AG04450 (cell line): Measurements from ENCODE around the gene HYOU1. TPM values are rescaled to one million over a fixed set of nuclear protein-coding genes. Genes with fewer than 3 reads are reported as not detected.
A peak's percentile ranks its signal among the peaks of the same experiment; 100 is the strongest.
"Not testable (repeated sequence)": the region's sequence is repeated elsewhere in the genome, so short reads cannot be mapped to it uniquely, and the experiment has no call there.

Experiments
- CTCF ChIA-PET: fragments of 300-600, 350-600 bp; formaldehyde crosslinking; extraction: SDS; loops from one replicate; lab custom pipeline; 2022; ENCODE audit warnings: antibody characterized with exemption, inconsistent platforms; lab: Charles Lee
- POLR2A ChIA-PET: fragments of 350-600 bp; formaldehyde crosslinking; extraction: SDS; loops from one replicate; lab custom pipeline; 2021; ENCODE audit warnings: antibody characterized with exemption, inconsistent platforms; lab: Yijun Ruan, JAX
- DNase-seq: peaks from one replicate; pipeline ENCODE4 v3.0.0-alpha.2; 2011; ENCODE audit warnings: low read depth, low spot score
- H3K27ac ChIP-seq: one replicate; pipeline ENCODE4 v1.5.1; 2012; ENCODE audit warnings: low read depth, low read length, control low read depth
- H3K27me3 ChIP-seq: one replicate; pipeline ENCODE4 v1.6.0; 2012; ENCODE audit warnings: low read length; ENCODE audit not compliant: control insufficient read depth, insufficient read depth
- H3K4me3 ChIP-seq: 2 replicates; pipeline ENCODE4 v1.5.1; 2011; ENCODE audit warnings: mild to moderate bottlenecking, low read depth, low read length, control low read depth
- H3K9me3 ChIP-seq: 2 replicates; pipeline ENCODE4 v1.5.1; 2012; ENCODE audit warnings: low read length; ENCODE audit not compliant: control insufficient read depth, insufficient read depth
- polyA plus RNA-seq: library from polyadenylated mRNA; depleted of rRNA; stranded (reverse); fragments of >200 nt; gene quantifications from 2 replicates; pipeline ENCODE4 v1.2.3, GENCODE V29; 2011
- TF ChIP-seq, protein P1 (sequence below): IDR thresholded peaks from 2 replicates; pipeline ENCODE4 v1.5.1; 2011; ENCODE audit warnings: low read depth, low read length, control low read depth, inconsistent platforms

Gene HYOU1
- polyA plus RNA-seq, 1 experiment: 123 TPM

DNA sequence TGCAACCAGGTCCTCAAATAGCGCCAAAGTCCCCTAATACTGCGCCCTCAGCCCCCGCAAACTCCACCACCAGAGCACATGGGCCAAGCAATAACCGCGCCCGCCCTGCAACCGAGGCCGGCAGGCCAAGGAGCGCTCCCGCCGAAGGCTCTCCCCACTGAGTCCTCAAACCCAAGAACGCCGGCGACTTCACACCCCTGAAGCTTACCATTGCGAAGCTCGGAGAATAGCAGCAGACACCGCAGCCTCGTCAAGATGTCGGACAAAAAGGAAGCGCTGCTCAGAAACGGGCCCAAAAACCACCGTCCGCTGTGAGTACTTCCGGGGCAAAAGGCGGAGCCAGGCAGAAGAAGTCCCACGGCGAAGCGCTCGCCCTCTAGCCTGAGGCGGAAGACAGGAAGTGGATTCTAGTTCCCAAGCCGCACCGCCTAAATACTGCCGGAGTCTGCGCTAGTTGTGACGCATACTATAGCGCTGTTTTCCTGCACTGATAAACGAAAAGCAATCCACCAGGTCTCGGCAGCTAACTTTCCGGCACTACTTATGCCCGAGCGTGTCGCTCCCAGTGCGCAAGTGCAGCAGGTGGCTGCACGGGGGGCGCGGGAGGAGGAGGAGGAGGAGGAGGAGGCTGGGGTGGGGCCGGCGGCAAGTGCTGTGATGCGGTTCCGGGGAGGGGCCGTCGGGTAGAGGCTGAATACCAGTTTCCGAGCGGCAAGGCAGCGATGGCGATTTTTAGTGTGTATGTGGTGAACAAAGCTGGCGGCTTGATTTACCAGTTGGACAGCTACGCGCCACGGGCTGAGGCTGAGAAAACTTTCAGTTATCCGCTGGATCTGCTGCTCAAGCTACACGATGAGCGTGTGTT lies 38.7 kb downstream of the HYOU1 start, which contains the start of the genes RPS25 and TRAPPC4:
TSS of gene RPS25 (minus strand) at position 270 of the 865 bp plus-strand sequence. CDS start at position 211, 59 bp downstream.
TSS of gene TRAPPC4 (plus strand) at position 693 of the 865 bp plus-strand sequence. CDS start at position 723, 30 bp downstream.
- no peaks in the 10 kb centered on the region for H3K27me3 ChIP-seq
- no peaks in the 10 kb centered on the region for H3K9me3 ChIP-seq
- CTCF ChIA-PET: interaction anchor here (2.0 kb wide), 1 partner anchor 13 kb away, joined by 17 read pairs; the partner anchor contains the start of gene SLC37A4
- POLR2A ChIA-PET: interaction anchor here (0.6 to 2.1 kb wide), 8 partner anchors 12 to 349 kb away, joined by 3 to 9 read pairs (median 4); partner anchors contain the start of genes HMBS and HYOU1
- peak within 1 kb of the TSS; percentile 87 for H3K27ac ChIP-seq
- TF ChIP-seq, protein P1, sequence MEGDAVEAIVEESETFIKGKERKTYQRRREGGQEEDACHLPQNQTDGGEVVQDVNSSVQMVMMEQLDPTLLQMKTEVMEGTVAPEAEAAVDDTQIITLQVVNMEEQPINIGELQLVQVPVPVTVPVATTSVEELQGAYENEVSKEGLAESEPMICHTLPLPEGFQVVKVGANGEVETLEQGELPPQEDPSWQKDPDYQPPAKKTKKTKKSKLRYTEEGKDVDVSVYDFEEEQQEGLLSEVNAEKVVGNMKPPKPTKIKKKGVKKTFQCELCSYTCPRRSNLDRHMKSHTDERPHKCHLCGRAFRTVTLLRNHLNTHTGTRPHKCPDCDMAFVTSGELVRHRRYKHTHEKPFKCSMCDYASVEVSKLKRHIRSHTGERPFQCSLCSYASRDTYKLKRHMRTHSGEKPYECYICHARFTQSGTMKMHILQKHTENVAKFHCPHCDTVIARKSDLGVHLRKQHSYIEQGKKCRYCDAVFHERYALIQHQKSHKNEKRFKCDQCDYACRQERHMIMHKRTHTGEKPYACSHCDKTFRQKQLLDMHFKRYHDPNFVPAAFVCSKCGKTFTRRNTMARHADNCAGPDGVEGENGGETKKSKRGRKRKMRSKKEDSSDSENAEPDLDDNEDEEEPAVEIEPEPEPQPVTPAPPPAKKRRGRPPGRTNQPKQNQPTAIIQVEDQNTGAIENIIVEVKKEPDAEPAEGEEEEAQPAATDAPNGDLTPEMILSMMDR: no peak
- peak; percentile 84 for DNase-seq
- peak within 1 kb of the TSS; percentile 99 for H3K4me3 ChIP-seq

DNA sequence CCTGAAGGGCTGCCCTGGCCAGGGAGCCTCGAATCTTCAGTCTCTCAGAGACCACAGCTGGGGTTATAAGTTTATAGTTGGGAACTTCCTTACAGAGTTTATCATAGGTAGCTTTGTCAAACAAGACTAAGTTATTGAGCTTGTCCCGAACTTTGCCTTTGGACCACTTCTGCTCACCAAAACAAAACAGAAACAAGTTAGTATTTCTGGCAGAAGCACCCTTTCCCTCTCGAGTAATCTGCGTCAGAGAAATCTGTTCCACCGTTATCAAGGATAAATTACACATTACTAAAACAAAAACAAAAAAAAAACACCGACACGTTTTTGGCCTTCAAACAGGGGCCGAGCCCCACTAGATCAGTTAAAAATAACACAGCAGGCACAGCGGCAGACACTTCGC lies 39.6 kb downstream of the HYOU1 start:
- CTCF ChIA-PET: interaction anchor here (0.6 kb wide), 2 partner anchors 87 to 159 kb away, joined by 3 read pairs; no protein-coding TSS in a partner anchor

DNA sequence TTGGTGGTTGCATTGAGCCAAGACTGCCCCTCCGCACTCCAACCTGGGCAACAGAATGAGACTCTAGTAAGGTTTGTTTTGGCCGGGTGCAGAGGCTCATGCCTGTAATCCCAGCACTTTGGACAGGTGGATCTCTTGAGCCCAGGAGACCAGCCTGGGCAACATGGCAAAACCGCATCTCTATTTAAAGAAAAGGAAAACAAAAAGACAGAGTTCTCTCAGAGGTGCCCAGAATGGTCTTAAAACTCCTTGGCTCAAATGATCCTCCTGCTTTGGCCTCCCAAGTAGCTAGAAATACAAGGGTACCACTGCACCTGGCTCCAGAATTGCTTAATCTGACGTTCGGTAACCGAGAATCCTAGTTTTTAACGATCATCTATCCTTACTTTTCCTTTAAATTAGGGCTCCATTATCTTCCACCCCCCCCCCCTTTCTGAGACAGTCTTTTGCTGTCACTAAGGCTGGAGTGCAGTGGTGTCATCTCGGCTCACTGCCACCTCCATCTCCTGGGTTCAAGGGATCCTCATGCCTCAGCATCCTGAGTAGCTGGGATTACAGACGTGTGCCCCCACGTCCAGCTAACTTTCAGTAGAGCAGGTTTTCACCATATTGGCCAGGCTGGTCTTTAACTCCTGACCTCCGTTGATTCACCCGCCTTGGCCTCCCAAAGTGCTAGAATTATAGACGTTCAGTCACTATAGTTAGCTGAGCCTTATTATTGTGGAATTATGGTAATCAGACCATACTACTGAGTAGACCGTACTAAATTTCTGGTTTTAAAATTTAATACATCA lies 40.6 kb downstream of the HYOU1 start:
- no peaks in the 10 kb centered on the region for H3K9me3 ChIP-seq
- peak overlapping the region; percentile 99; the same call in 1 of the 2 replicates for H3K4me3 ChIP-seq
- CTCF ChIA-PET: interaction anchor here (0.6 to 1.8 kb wide), 4 partner anchors 15 to 327 kb away, joined by 3 to 7 read pairs (median 4); no protein-coding TSS in a partner anchor
- TF ChIP-seq, protein P1: no peak
- no peak for DNase-seq
- POLR2A ChIA-PET: interaction anchor here (1.2 kb wide), 1 partner anchor 322 kb away, joined by 4 read pairs; no protein-coding TSS in a partner anchor
- peak overlapping the region; percentile 21 for H3K27ac ChIP-seq
- H3K27me3 ChIP-seq: no peaks in the 10 kb centered on the region

More for the DNA sequence above, 39.6 kb downstream of the HYOU1 start:
- H3K27ac ChIP-seq, H3K27me3 ChIP-seq, DNase-seq, H3K9me3 ChIP-seq: not testable (repeated sequence)
- POLR2A ChIA-PET: interaction anchor here (0.7 kb wide), 1 partner anchor 41 kb away, joined by 3 read pairs; no protein-coding TSS in a partner anchor
- H3K4me3 ChIP-seq: peak overlapping the region; percentile 99

DNA sequence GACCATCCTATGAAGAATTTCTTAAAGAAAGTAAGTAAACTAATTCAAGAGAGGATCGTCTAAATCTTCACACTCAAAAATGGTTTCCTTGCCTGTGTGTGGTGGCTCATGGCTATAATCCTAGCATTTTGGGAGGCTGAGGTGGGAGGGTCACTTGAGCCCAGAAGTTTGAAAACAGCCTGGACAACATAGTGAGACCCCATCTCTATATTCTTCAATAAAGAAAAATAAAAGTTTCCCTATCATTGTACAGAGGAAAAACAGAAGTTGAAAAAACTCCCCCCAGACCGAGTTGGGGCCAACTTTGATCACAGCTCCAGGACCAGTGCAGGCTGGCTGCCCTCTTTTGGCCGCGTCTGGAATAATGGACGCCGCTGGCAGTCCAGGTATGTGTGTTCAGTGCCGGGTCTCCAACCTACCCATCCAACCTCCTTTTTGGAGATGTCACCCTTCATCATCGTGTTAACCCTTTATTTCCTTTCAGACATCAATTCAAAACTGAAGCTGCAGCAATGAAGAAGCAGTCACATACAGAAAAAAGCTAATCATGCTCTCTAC lies 41.9 kb downstream of the HYOU1 start:
- Histone ChIP-seq H3K4me3 (no peak overlapping the region), H3K27me3 (no peaks in the 10 kb centered on the region), H3K9me3 (no peaks in the 10 kb centered on the region), H3K27ac (no peak overlapping the region)
- ChIA-PET CTCF (interaction anchor here (1.0 to 1.8 kb wide), 3 partner anchors 16 to 325 kb away, joined by 3 to 7 read pairs (median 4); no protein-coding TSS in a partner anchor), POLR2A (interaction anchor here (0.6 to 1.2 kb wide), 3 partner anchors 70 to 323 kb away, joined by 4 to 11 read pairs (median 5); no protein-coding TSS in a partner anchor)
- TF ChIP-seq, protein P1: no peak; the same call in 1 of the 2 replicates
- DNase-seq: no peak
